ENCODE data around the gene PITPNC1. TPM values are rescaled to one million over a fixed set of nuclear protein-coding genes. Genes with fewer than 3 reads are reported as not detected.
A peak's percentile ranks its signal among the peaks of the same experiment; 100 is the strongest.

The PITPNC1 gene
- total RNA-seq, 1 experiment from 2014 or later, result 37.5 TPM

DNA sequence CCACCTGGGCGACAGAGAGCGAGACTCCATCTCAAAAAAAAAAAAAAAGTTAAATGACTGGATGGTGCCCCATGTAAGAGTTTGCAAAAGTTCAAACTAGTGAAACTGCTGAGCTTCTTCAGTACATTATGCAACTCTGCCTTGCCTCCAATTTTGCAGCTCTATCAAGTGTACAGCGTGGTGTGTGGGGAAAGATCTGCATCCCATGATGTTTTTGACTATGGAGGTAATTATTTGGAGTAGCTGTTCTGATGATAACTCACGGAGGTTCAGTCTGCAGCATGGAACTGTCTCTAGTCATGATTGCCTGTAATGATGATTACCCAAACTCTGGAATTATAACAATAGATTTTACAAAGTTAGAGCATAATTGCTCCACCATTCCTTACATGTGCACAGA is 149.6 kb downstream of the PITPNC1 start:
- no peak overlapping the region for H2BK12ac ChIP-seq (ENCODE audit: insufficient read length, low read depth, low read length)
- Mint-ChIP-seq H3K27ac (no peak overlapping the region), H3K36me3 (ENCODE audit: insufficient read depth in 1 of 3, low read depth in 3 of 3) (no peaks in the 10 kb centered on the region), H3K4me3 (no peak overlapping the region), H3K27me3 (ENCODE audit: low read depth) (no peaks in the 10 kb centered on the region), H3K9me3 (no peaks in the 10 kb centered on the region), H3K4me1 (peaks cover 57 to 58% of the 10 kb centered on the region in 2 experiments)
- H3K23me2 ChIP-seq (ENCODE audit: insufficient read length, low read depth, low read length, poor library complexity, severe bottlenecking), result no peaks in the 10 kb centered on the region
- H3K4ac ChIP-seq (ENCODE audit: low read depth, low read length), result no peak overlapping the region
- H4K20me1 ChIP-seq (ENCODE audit: control insufficient read depth, insufficient read depth, insufficient read length), result no peaks in the 10 kb centered on the region
- H3T11ph ChIP-seq (ENCODE audit: low read length), result no peak overlapping the region
- H3K79me1 ChIP-seq (ENCODE audit: insufficient read depth, low read depth, low read length, poor library complexity, severe bottlenecking), result no peaks in the 10 kb centered on the region
- peak; percentile 3 for DNase-seq
- peaks cover 9% of the 10 kb centered on the region; the same call in 1 of the 2 replicates for H3K4me1 ChIP-seq (ENCODE audit: insufficient read depth, low read length)
- no peak overlapping the region for H4K91ac ChIP-seq (ENCODE audit: insufficient read length, low read depth, low read length)
- WGBS (ENCODE audit: extremely low coverage, insufficient read length, low lambda C conversion rate), result no CpG with 5 or more reads among the region's 4 CpGs
- H3K14ac ChIP-seq (ENCODE audit: insufficient read depth, low read length), result no peak overlapping the region
- no peaks in the 10 kb centered on the region for H3K9me3 ChIP-seq (ENCODE audit: control insufficient read depth, low read depth, low read length)
- no peak overlapping the region for H2AFZ ChIP-seq (ENCODE audit: low read length)
- H3K27me3 ChIP-seq (ENCODE audit: insufficient read depth, low read length), result no peaks in the 10 kb centered on the region
- H3K18ac ChIP-seq (ENCODE audit: insufficient read length, low read depth, low read length), result no peak overlapping the region
- no peak overlapping the region for H2AK5ac ChIP-seq (ENCODE audit: insufficient read length, low read length)
- H3K4me2 ChIP-seq (ENCODE audit: insufficient read depth, insufficient read length, low read length), result no peak overlapping the region
- TF ChIP-seq, protein P1, sequence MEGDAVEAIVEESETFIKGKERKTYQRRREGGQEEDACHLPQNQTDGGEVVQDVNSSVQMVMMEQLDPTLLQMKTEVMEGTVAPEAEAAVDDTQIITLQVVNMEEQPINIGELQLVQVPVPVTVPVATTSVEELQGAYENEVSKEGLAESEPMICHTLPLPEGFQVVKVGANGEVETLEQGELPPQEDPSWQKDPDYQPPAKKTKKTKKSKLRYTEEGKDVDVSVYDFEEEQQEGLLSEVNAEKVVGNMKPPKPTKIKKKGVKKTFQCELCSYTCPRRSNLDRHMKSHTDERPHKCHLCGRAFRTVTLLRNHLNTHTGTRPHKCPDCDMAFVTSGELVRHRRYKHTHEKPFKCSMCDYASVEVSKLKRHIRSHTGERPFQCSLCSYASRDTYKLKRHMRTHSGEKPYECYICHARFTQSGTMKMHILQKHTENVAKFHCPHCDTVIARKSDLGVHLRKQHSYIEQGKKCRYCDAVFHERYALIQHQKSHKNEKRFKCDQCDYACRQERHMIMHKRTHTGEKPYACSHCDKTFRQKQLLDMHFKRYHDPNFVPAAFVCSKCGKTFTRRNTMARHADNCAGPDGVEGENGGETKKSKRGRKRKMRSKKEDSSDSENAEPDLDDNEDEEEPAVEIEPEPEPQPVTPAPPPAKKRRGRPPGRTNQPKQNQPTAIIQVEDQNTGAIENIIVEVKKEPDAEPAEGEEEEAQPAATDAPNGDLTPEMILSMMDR (conservative IDR thresholded peaks at IDR 0.05), result no peak
- no peak overlapping the region for H3K23ac ChIP-seq (ENCODE audit: insufficient read length, low read depth, low read length)
- no peak overlapping the region for H2BK5ac ChIP-seq (ENCODE audit: insufficient read length, low read length)
- H2BK120ac ChIP-seq (ENCODE audit: low read depth, low read length, poor library complexity, severe bottlenecking), result no peak overlapping the region
- no peak overlapping the region for H3K27ac ChIP-seq (ENCODE audit: insufficient read length, low read depth, low read length)
- H3K56ac ChIP-seq (ENCODE audit: insufficient read length, low read depth, low read length), result no peak overlapping the region
- no peak overlapping the region for H4K8ac ChIP-seq (replicated peaks; ENCODE audit: insufficient read length, low read depth, low read length)
- no peaks in the 10 kb centered on the region; the same call in 1 of the 2 replicates for H3K79me2 ChIP-seq (ENCODE audit: insufficient read depth, low read length)
- H2BK20ac ChIP-seq (ENCODE audit: low read depth, low read length, poor library complexity, severe bottlenecking), result no peak overlapping the region
- no peak overlapping the region for H3K9ac ChIP-seq (ENCODE audit: extremely low read depth, insufficient read length, low read length)
- no peak overlapping the region for H2BK15ac ChIP-seq (ENCODE audit: low read depth, low read length)
- H4K5ac ChIP-seq (ENCODE audit: insufficient read length, low read depth, low read length), result no peak overlapping the region

Data from H9 (cell line).